Tibial nerve (tissue), 4 donors: ENCODE results near the gene PRLR. TPM values are rescaled to one million over a fixed set of nuclear protein-coding genes. Genes with fewer than 3 reads are reported as not detected.

Experiments
- DNase-seq, 2 donors: peaks; one replicate each; pipeline ENCODE4 v3.0.0-alpha.2; 2019; ENCODE audit warnings: low spot score in 2 of 2
- H3K27ac ChIP-seq, 4 donors: fragments of 200-600 bp; sonication (generic) in 3 of 4; one replicate each; pipeline ENCODE4 v1.5.1; 2017 to 2019; ENCODE audit warnings: mild to moderate bottlenecking in 1 of 4
- H3K27me3 ChIP-seq, 2 donors: fragments of 200-600 bp; sonication (generic) in 1 of 2; one replicate each; pipeline versions ENCODE4 v1.5.1 to v1.6.0; 2017 to 2019
- H3K36me3 ChIP-seq, 3 donors: fragments of 200-600 bp; sonication (generic); one replicate each; pipeline ENCODE4 v1.5.1; 2018 to 2019
- H3K4me1 ChIP-seq, 4 donors: fragments of 200-600 bp; sonication (generic) in 3 of 4; one replicate each; pipeline ENCODE4 v1.5.1; 2017 to 2019
- H3K4me3 ChIP-seq, 4 donors: fragments of 200-600 bp; sonication (generic) in 3 of 4; one replicate each; pipeline ENCODE4 v1.5.1; 2017 to 2019; ENCODE audit warnings: mild to moderate bottlenecking in 1 of 4, moderate library complexity in 1 of 4
- H3K9me3 ChIP-seq, 4 donors: fragments of 200-600 bp; sonication (generic) in 3 of 4; one replicate each; pipeline ENCODE4 v1.5.1; 2017 to 2019
- CTCF ChIP-seq, 5 experiments: fragments of 200-600 bp in 3 of 5; fragments of 450-650 bp in 2 of 5; sonication (generic) in 3 of 5; IDR thresholded peaks; one replicate each; pipeline ENCODE4 v1.5.1; 2016 to 2019; ENCODE audit warnings: antibody characterized with exemption in 5 of 5, mild to moderate bottlenecking in 3 of 5, moderate library complexity in 2 of 5
- EP300 ChIP-seq, 2 donors: sonication (generic); formaldehyde crosslinking; IDR thresholded peaks; one replicate each; pipeline ENCODE4 v1.6.1; 2017; ENCODE audit warnings: antibody characterized with exemption in 2 of 2, mild to moderate bottlenecking in 1 of 2
- POLR2A ChIP-seq, 2 donors: fragments of 450-650 bp; IDR thresholded peaks; one replicate each; pipeline ENCODE4 v1.6.1; 2017; ENCODE audit warnings: antibody characterized with exemption in 2 of 2, mild to moderate bottlenecking in 2 of 2, moderate library complexity in 2 of 2
- WGBS, 2 donors: methylation state at CpG; one replicate each; pipeline ENCODE4 v1.1.5; 2018; 5-methylcytosine and 5-hydroxymethylcytosine counted together
- total RNA-seq, 4 donors: library from RNA; depleted of rRNA; stranded (reverse); fragments of >200 nt; gene quantifications; one replicate each; pipeline ENCODE4 v1.1.0, GENCODE V29; 2016

The PRLR gene
- total RNA-seq, 4 donors from 2014 or later, result 0.84 to 5.3 (median 4.0) TPM

DNA sequence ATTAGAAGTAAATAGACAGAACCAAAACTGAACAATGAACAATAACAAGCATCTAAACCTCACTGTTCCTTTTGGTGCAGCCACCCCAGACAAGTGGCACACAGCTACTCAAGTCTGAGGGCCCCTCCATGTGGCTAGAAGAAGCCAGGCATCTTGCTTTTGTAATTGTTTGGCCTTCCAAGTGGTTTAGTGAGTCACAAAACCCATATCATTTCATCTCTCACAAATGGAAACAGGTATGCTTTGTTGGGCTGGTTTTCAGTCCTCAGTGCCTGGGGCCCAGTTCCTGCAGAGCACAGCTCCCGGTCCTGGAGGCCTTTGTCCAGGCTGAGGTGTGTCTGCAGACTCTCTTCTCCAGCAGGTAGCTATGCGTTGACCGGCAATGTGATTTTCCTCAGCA is 16.7 kb downstream of the PRLR start:
- Histone ChIP-seq H3K4me1 (no peaks in the 10 kb centered on the region), H3K9me3 (no peaks in the 10 kb centered on the region), H3K4me3 (no peak overlapping the region), H3K36me3 (no peaks in the 10 kb centered on the region), H3K27me3 (no peaks in the 10 kb centered on the region), H3K27ac (no peak overlapping the region)
- no peak for DNase-seq
- WGBS, 2 donors, result 93 to 97% methylated on average over 3 of the region's 3 CpGs
- no peak for TF ChIP-seq EP300 (IDR thresholded peaks at IDR 0.05)
- TF ChIP-seq POLR2A (IDR thresholded peaks at IDR 0.05), result no peak
- no peak for TF ChIP-seq CTCF (IDR thresholded peaks at IDR 0.05)

DNA sequence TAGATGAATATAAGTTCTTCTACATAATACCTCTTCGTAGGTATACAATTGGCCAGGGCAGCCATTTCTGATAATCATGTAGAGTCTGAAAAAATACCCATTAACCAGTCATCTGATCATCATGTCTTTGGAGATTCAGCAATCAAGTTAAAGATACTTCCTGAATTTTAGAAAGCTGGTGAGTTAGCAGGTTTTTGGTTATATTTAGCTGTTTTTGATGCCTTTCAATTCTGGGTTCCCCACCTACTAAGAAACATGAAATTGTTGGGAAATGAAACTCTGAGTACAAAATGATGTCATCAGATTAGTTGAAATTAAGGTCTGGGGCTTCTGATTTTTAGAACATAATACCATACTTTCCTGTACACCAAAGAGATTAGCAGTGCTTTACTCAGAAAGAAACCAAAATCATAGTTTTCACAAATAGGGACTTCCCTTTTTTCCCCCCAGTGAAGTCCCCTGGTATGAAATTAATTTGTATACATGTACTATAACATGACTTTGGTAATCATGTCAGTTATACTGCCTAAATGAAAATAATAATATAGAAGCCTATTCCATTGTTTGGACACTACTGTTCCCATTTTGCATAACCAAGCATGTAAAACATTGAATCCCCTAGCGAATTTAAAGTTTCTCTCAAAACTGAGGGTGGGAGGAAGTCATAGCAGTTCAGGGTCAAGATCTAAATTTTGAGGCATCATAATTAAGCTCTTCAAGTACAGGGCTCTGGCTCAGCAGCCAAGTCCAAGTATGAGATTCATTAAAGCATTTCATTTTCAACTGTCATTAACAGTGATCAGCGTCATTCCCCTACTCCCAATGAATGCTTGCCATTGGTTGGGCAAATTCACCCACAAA is 17.9 kb downstream of the PRLR start:
- TF ChIP-seq CTCF (IDR thresholded peaks at IDR 0.05), result no peak
- TF ChIP-seq POLR2A (IDR thresholded peaks at IDR 0.05), result no peak
- no peak for TF ChIP-seq EP300 (IDR thresholded peaks at IDR 0.05)
- DNase-seq, result no peak
- Histone ChIP-seq H3K4me3 (no peak overlapping the region), H3K27ac (no peak overlapping the region), H3K4me1 (no peaks in the 10 kb centered on the region), H3K9me3 (no peaks in the 10 kb centered on the region), H3K27me3 (no peaks in the 10 kb centered on the region), H3K36me3 (no peaks in the 10 kb centered on the region)
- 42 to 46% methylated on average over 3 of the region's 3 CpGs for WGBS, 2 donors

GRCh38 chr5:35209862-35210261 is 20.4 kb downstream of the PRLR start:
- TF ChIP-seq EP300 (IDR thresholded peaks at IDR 0.05) (no peak), CTCF (IDR thresholded peaks at IDR 0.05) (no peak), POLR2A (IDR thresholded peaks at IDR 0.05) (no peak)
- H3K4me1 ChIP-seq, result no peaks in the 10 kb centered on the region
- H3K36me3 ChIP-seq, result no peaks in the 10 kb centered on the region
- 92 to 95% methylated on average over 3 of the region's 3 CpGs for WGBS, 2 donors
- DNase-seq, result no peak
- H3K4me3 ChIP-seq, result no peak overlapping the region
- H3K9me3 ChIP-seq, result no peaks in the 10 kb centered on the region
- H3K27ac ChIP-seq, result no peak overlapping the region
- H3K27me3 ChIP-seq, result no peaks in the 10 kb centered on the region

DNA sequence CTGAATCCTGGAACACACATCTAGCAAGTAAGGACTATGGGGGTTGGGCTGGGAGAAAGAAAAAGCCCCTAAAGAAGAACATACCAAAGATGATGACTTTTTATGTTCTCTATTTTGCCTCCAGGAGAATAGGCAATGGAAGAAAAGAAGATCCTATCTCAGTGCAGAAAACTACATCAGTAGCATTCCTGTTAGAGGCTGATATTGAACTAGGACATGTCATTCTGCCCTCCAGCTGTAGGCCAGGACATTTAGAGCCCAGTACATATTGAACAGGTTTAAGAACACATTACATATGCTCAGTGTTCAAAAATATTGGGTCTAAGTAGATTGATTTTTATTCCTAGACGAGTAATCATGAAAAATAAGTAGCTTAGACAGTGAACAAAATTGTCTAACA is 24.7 kb downstream of the PRLR start:
- no peak overlapping the region for H3K27ac ChIP-seq
- no peaks in the 10 kb centered on the region for H3K36me3 ChIP-seq
- no peaks in the 10 kb centered on the region for H3K27me3 ChIP-seq
- no peaks in the 10 kb centered on the region for H3K9me3 ChIP-seq
- no peaks in the 10 kb centered on the region for H3K4me1 ChIP-seq
- WGBS, 2 donors, result 86 to 94% methylated on average over 1 of the region's 1 CpG
- no peak overlapping the region for H3K4me3 ChIP-seq
- DNase-seq, result no peak
- TF ChIP-seq EP300 (IDR thresholded peaks at IDR 0.05), result no peak
- TF ChIP-seq CTCF (IDR thresholded peaks at IDR 0.05), result no peak
- TF ChIP-seq POLR2A (IDR thresholded peaks at IDR 0.05), result no peak

GRCh38 chr5:35205186-35205585 is 25.1 kb downstream of the PRLR start:
- 88 to 95% methylated on average over 2 of the region's 2 CpGs for WGBS, 2 donors
- Histone ChIP-seq H3K9me3 (no peaks in the 10 kb centered on the region), H3K27ac (no peak overlapping the region), H3K27me3 (no peaks in the 10 kb centered on the region), H3K4me1 (no peaks in the 10 kb centered on the region), H3K4me3 (no peak overlapping the region), H3K36me3 (no peaks in the 10 kb centered on the region)
- no peak for DNase-seq
- TF ChIP-seq CTCF (IDR thresholded peaks at IDR 0.05), result no peak
- TF ChIP-seq POLR2A (IDR thresholded peaks at IDR 0.05), result no peak
- no peak for TF ChIP-seq EP300 (IDR thresholded peaks at IDR 0.05)
